ENCODE results near the gene TGFBR3.

TGFBR3 gene

GRCh38 chr1:91783423-91784170 lies 102.4 kb downstream of the TGFBR3 start:
- DNase-seq (ENCODE audit: low read depth in 1 of 2, low spot score in 1 of 2): no peak

GRCh38 chr1:91781901-91782622 lies 103.9 kb downstream of the TGFBR3 start:
- no peak for DNase-seq (ENCODE audit: low read depth in 1 of 2, low spot score in 1 of 2)

GRCh38 chr1:91781371-91781825 lies 104.6 kb downstream of the TGFBR3 start:
- no peak for DNase-seq (ENCODE audit: low read depth in 1 of 2, low spot score in 1 of 2)

- DNase-seq (ENCODE audit: low read depth in 1 of 2, low spot score in 1 of 2): no peak
Observed at GRCh38 chr1:91779548-91780021, 106.4 kb downstream of the TGFBR3 start.

- no peak for DNase-seq (ENCODE audit: low read depth in 1 of 2, low spot score in 1 of 2)
Observed at GRCh38 chr1:91778964-91779363, 107.0 kb downstream of the TGFBR3 start.

- no peak for DNase-seq (ENCODE audit: low read depth in 1 of 2, low spot score in 1 of 2)
Observed at GRCh38 chr1:91777630-91778300, 108.2 kb downstream of the TGFBR3 start.

GRCh38 chr1:91777196-91777595 lies 108.8 kb downstream of the TGFBR3 start:
- DNase-seq (ENCODE audit: low read depth in 1 of 2, low spot score in 1 of 2): no peak

GRCh38 chr1:91776068-91776794 lies 109.7 kb downstream of the TGFBR3 start:
- DNase-seq (ENCODE audit: low read depth in 1 of 2, low spot score in 1 of 2): no peak

GRCh38 chr1:91775227-91775626 lies 110.7 kb downstream of the TGFBR3 start:
- no peak for DNase-seq (ENCODE audit: low read depth in 1 of 2, low spot score in 1 of 2)

GRCh38 chr1:91774520-91775203 lies 111.3 kb downstream of the TGFBR3 start:
- no peak for DNase-seq (ENCODE audit: low read depth in 1 of 2, low spot score in 1 of 2)

GRCh38 chr1:91771717-91772116 lies 114.2 kb downstream of the TGFBR3 start:
- no peak for DNase-seq (ENCODE audit: low read depth in 1 of 2, low spot score in 1 of 2)

GRCh38 chr1:91770667-91771268 lies 115.2 kb downstream of the TGFBR3 start:
- no peak for DNase-seq (ENCODE audit: low read depth in 1 of 2, low spot score in 1 of 2)

- DNase-seq (ENCODE audit: low read depth in 1 of 2, low spot score in 1 of 2): no peak
Observed at GRCh38 chr1:91769742-91770141, 116.2 kb downstream of the TGFBR3 start.

GRCh38 chr1:91768786-91769725 lies 116.9 kb downstream of the TGFBR3 start:
- DNase-seq (ENCODE audit: low read depth in 1 of 2, low spot score in 1 of 2): no peak

- no peak for DNase-seq (ENCODE audit: low read depth in 1 of 2, low spot score in 1 of 2)
Observed at GRCh38 chr1:91768120-91768519, 117.8 kb downstream of the TGFBR3 start.

- no peak for DNase-seq (ENCODE audit: low read depth in 1 of 2, low spot score in 1 of 2)
Observed at GRCh38 chr1:91766883-91767282, 119.1 kb downstream of the TGFBR3 start.

GRCh38 chr1:91765880-91766443 lies 120.0 kb downstream of the TGFBR3 start:
- no peak for DNase-seq (ENCODE audit: low read depth in 1 of 2, low spot score in 1 of 2)

- no peak for DNase-seq (ENCODE audit: low read depth in 1 of 2, low spot score in 1 of 2)
Observed at GRCh38 chr1:91765293-91765692, 120.7 kb downstream of the TGFBR3 start.
